OCI-M1 (cell line): ENCODE results near the gene NUTM2F.
"Not testable (repeated sequence)": the region's sequence is repeated elsewhere in the genome, so short reads cannot be mapped to it uniquely, and the experiment has no call there.

Experiments
- DNase-seq: peaks from one replicate; lab custom pipeline; 2025; lab: John Stamatoyannopoulos, UW

Gene NUTM2F

DNA sequence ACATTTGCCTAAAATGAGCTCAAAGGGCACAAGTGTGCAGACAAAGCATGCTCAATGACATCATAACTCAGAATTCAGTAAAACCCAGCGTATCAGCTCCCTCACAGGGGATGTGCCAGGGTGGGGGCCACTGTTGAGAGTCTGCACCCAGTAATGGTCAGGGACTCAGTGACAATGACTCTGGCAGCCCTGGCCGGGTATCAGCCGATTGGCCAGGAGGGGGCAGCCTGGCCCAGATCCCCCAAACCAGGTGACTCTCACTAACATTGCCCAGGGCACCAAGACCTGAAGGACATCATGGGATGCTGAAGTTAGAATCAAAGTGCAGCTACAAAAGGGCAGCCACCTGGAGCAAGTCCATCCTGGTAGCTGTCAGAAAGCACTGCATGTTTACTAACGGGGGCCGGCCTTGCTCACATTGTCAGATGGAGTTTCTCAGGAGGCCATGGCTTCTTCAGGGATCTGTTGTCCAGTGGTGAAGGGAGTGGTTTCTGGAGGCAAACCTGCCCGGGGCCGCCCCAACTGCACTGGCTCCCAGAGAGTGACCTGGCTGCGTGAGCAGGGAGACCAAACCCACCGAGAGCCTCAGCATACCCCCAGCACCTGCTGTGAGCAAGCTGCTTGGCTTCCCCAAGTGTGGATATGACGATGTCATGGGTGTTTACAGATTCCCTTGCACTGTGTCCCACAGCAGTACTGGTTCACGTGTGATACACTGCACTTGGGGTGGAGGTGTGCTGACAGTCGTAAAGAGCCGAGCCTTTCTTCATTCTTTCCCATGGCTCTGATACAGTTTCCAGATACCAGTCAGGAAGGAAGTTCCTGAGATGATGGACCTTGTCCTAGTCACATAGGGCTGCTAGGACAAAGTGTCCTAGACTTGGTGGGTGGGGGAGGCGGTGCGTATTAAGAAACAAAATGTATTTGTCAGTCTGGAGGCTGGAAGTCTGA is 13.1 kb downstream of the NUTM2F start:
- not testable (repeated sequence) for DNase-seq

DNA sequence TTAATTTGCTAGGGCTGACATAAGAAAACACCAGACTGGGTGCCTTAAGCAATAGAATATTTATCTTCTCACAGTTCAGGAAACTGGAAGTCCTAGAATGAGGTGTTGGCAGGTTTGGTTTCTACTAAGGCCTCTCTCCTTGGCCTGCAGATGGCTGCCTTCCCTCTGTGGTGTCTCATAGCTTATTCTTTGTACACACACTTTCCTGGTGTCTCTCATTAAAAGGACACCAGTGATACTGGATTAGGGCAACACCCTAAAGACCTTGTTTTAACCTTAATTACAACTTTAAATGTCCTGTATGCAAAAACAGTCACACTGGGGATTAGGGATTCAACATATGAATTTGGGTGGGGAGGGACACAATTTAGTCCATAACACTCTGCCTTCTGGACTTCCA is 25.1 kb downstream of the NUTM2F start:
- no peak for DNase-seq

- DNase-seq: no peak
Observed at GRCh38 chr9:94302426-94302825, 26.0 kb downstream of the NUTM2F start.

DNA sequence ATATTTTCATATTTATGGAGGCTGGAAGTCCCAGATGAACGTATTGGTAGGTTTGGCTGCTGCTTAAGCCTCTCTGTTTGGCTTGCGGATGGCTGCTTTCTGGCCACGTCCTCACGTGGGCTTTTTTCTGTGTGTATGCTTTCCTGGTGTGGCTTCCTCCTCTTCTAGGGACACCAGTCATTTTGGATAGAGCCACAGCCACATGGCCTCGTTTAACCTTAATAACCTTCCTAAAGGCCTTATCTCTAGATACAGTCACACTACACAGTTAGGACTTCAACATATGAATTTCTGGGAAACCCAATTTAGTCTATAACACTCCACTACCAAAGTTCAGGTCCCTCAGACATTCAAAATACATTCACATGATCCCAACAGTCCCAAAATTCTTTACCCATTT is 26.9 kb downstream of the NUTM2F start:
- DNase-seq: peak; percentile 11

- no peak for DNase-seq
Observed at GRCh38 chr9:94300470-94301301, 27.8 kb downstream of the NUTM2F start.

DNA sequence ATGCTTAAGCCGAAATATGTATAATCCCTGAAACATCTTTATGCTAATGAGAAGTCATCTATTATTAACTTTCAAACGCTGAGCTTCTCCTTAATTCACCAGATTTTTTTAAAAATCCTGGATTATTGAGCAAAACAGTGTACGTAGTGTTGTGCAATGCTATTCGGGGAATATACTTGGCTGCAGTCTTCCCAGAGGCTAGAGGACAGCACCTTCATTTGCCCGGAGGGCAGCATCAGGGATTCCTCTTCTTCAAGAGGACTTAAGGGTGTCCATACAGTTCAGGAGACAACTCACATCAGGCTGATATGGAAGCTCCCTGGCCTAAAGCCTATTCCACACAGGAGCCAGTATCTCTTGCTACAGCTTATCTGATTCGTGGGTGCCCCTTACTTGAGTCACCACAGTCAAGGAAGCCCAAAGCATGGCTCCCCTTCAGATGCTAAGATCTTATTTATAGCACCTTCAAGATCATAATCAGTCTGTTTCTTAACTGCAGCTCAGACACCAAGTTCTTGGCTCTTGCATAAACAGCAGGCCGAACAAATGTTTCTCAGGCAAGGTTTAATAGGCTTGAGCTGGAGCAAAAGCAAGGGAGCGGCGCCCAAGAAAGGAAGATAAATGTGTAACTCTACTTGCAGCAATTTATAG is 29.4 kb downstream of the NUTM2F start:
- DNase-seq: no peak

DNA sequence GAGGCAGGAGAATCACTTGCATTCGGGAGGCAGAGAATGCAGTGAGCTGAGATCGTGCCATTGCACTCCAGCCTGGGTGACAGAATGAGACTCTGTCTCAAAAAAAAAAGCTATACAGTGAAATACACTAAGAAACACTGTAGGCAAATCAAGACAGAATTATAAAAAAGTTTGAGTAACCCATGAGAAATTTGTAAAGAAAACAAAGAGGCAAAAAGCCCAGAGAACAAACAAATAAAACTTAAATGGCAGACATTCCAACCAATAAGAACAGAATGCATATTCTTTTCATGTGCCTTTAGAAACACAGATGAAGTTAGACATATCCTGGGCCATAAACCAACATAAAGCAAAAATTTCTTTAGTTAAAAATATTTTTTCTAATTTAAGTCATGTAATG is 38.8 kb downstream of the NUTM2F start:
- DNase-seq: no peak

- no peak for DNase-seq
Observed at GRCh38 chr9:94287877-94288513, 40.4 kb downstream of the NUTM2F start.

DNA sequence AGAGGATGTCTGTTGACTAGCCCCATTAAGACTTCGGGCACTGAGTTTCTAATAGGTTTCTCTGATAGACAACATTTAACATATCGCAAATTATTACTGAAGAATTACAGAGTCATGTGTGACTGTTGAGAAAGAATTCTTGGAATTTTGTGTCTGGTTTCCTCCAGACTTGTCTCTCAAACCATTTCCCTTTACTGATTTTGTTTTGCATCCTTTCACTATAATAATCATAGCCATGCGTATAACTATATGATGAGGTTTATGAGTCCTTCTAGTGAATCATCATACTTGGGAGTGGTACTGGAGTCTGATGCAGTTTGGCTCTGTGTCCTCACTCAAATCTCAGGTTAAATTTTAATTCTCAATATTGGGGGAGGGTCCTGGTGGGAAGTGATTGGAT is 42.3 kb downstream of the NUTM2F start:
- DNase-seq: no peak

GRCh38 chr9:94281101-94281500 is 47.3 kb downstream of the NUTM2F start:
- no peak for DNase-seq

DNA sequence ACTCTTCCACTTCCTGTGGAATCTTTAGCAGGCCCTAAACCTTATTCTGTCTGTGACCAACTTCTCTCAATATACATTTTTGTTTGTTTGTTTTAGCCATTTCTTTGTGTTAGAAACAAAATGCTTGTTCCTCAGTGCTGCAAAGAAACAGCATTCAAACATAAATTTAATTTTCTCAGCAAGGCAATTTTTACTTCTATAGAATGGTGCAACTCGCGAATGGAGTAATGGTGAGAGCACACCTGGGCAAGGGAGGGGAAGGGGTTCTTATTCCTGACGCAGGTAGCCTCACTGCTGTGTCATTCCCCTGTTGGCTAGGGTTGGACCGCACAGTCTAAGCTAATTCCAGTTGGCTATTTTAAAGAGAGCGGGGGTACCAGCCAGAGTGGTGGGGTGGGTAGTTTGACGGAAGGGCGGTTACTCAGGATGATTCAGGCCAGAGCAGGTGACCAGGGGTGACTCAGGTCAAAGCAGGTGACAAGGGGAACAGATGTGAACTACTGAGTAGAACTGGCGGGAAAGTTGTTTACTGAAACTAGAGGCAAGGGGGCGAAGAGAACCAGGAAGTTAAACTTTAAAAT is 47.9 kb downstream of the NUTM2F start:
- DNase-seq: no peak

DNA sequence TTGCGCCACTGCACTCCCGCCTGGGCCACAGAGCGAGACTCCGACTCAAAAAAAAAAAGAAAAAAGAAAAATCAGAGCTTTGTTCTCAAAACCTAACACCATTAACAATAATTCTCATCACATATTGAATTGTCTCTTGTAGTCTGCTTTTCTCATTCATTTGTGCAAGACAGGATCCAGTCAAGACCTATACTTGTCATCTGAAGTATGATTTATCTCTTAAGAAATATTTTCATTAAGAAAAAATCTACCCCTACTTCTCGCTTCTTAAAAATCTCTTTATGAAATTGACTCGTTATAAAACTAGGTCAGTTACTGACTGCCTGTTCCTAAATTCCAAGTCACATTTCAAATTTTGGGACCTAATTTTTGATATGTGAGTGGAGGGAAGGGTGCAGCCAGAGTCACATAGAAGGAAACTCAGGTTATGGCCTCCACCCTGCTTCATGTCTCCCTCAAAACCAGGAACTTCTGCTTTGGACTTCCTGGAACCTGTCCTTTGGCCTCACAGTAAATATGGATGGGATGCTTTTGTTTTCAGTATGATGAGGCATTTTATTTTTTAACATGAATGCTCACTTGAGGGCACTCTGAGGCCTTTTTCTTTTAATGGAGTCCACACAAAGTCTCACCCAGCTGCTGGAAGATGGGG is 50.4 kb downstream of the NUTM2F start:
- DNase-seq: peak; percentile 57

DNA sequence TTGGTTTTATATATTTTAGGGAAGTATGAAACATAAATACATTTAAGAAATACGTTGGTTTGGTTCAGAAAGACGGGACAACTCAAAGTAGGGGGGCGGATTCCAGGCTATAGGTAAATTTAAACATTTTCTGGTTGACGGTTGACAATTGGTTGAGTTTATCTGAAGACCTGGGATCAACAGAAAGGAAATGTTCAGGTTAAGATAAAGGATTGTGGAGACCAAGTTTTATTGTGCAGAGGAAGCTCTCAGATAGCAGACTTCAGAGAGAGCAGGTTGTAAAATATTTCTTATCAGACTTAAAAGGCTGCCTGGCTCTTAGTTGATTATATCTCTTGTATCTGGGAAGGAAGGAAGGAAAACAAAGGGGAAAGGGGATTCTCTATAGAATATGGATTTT is 51.4 kb downstream of the NUTM2F start:
- peak; percentile 40 for DNase-seq

GRCh38 chr9:94270009-94270408 is 58.4 kb downstream of the NUTM2F start:
- no peak for DNase-seq

DNA sequence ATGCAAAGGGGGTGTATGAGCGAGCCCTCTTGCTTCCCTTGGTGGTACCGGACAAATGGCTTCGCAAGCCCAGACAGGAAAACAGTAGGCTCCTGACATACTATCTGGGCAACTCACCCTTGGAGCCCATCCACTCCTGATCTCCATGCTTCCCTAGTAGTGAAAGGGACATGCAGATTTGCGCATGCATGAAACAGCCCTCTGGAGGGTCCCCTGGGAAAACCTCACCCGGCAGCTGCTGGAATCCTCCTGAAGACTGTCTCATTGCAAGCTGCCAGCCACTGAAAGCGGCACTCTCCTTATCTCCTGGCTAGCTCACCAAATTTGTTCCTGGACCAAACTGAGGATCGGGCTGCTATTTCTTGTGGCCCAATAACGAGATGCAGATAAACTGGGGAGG is 59.2 kb downstream of the NUTM2F start:
- DNase-seq: no peak
